H1 (cell line): Measurements from ENCODE around the gene MYO7B.

Source experiments
- SIN3A ChIP-seq, 2 experiments: IDR thresholded peaks in 1 of 2; conservative IDR thresholded peaks in 1 of 2; 2 replicates each; pipeline ENCODE4 v1.6.1; 2011 to 2012; ENCODE audit warnings: low read length in 2 of 2, improper control_type of control experiment in 1 of 2, low read depth in 1 of 2, mild to moderate bottlenecking in 1 of 2
- SP2 ChIP-seq: IDR thresholded peaks from 2 replicates; pipeline ENCODE4 v1.6.1; 2012; ENCODE audit warnings: mild to moderate bottlenecking, low read length, inconsistent platforms
- TF ChIP-seq, protein P1 (sequence below): IDR thresholded peaks from 2 replicates; pipeline ENCODE4 v1.6.1; 2011; ENCODE audit warnings: low read depth, mild to moderate bottlenecking, low read length; ENCODE audit not compliant: insufficient read depth
- TF ChIP-seq, protein P2 (sequence below): IDR thresholded peaks from 2 replicates; pipeline ENCODE4 v1.6.1; 2012; ENCODE audit warnings: inconsistent platforms

DNA sequence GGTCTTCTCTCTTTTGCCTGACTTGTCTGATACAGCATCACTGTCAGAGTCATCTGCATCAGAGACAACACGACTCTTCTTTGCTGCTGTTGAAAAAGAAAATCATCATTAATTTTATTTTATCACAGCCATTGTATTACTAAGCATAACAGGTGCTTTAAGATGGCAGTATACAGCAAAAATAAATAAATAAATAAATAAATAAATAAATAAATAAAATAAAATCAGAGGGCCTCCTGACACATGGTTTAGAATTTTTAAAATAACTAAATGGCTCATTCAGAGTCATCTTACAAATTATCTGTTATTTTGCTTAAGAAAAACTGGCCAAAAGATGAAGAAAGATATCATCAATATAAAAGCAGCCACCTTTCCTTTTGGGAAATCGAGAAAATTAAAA lies 32.0 kb upstream of the MYO7B start:
- TF ChIP-seq SIN3A (conservative IDR thresholded peaks at IDR 0.05 in 1 of 2, IDR thresholded peaks at IDR 0.05 in 1 of 2; ENCODE audit: low read depth in 1 of 2, low read length in 2 of 2) (no peak), SP2 (no peak)
- TF ChIP-seq, protein P1, sequence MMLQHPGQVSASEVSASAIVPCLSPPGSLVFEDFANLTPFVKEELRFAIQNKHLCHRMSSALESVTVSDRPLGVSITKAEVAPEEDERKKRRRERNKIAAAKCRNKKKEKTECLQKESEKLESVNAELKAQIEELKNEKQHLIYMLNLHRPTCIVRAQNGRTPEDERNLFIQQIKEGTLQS: no peak
- TF ChIP-seq, protein P2, sequence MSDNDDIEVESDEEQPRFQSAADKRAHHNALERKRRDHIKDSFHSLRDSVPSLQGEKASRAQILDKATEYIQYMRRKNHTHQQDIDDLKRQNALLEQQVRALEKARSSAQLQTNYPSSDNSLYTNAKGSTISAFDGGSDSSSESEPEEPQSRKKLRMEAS: no peak
